Activated CD8-positive, alpha-beta T cell treated with anti-CD3 and anti-CD28 coated beads for 36 hours (primary cell): ENCODE data around the gene KIAA1549. TPM values are rescaled to one million over a fixed set of nuclear protein-coding genes. Genes with fewer than 3 reads are reported as not detected.

Experiments
- ATAC-seq: fragments of 200-7000 bp; cut with Tn5 transposase; one replicate; pipeline ENCODE4 v1.10.0; 2021; ENCODE audit warnings: mild to moderate bottlenecking, moderate library complexity
- CTCF ChIA-PET: fragments of 350-600 bp; sonication (Branson Sonifier 250); formaldehyde crosslinking; loops from one replicate; lab custom pipeline; 2021; ENCODE audit warnings: antibody characterized with exemption; lab: Charles Lee
- POLR2A ChIA-PET: fragments of 350-600 bp; sonication (Branson Sonifier 250); formaldehyde crosslinking; loops from one replicate; lab custom pipeline; 2021; ENCODE audit warnings: antibody characterized with exemption; lab: Charles Lee
- DNase-seq: peaks from one replicate; pipeline ENCODE4 v3.0.0-alpha.2; 2020
- H3K27ac Mint-ChIP-seq: one replicate; pipeline ENCODE4 v1.8.0; 2021; ENCODE audit warnings: mild to moderate bottlenecking, mixed read lengths
- H3K27me3 Mint-ChIP-seq: one replicate; pipeline ENCODE4 v1.8.0; 2021; ENCODE audit warnings: mixed read lengths
- H3K36me3 Mint-ChIP-seq: one replicate; pipeline ENCODE4 v1.8.0; 2021; ENCODE audit warnings: low read depth, mixed read lengths
- H3K4me1 Mint-ChIP-seq: one replicate; pipeline ENCODE4 v1.8.0; 2021; ENCODE audit warnings: low read depth, mixed read lengths
- H3K4me3 Mint-ChIP-seq: one replicate; pipeline ENCODE4 v1.8.0; 2021; ENCODE audit warnings: mild to moderate bottlenecking, moderate library complexity, mixed read lengths
- H3K9me3 Mint-ChIP-seq: one replicate; pipeline ENCODE4 v1.8.0; 2021; ENCODE audit warnings: mixed read lengths
- CTCF ChIP-seq: fragments of 200-600 bp; IDR thresholded peaks from one replicate; pipeline ENCODE4 v1.8.0; 2022; ENCODE audit warnings: antibody characterized with exemption, mild to moderate bottlenecking
- intact Hi-C: fragments of 100-400 bp; cut with micrococcal nuclease; formaldehyde crosslinking; loops from one replicate; pipeline ENCODE4 v1.10.0; 2022
- total RNA-seq, 2 experiments: library from RNA; stranded (reverse); gene quantifications; one replicate each; pipeline ENCODE4 v1.2.3, GENCODE V29; 2021

Gene KIAA1549
- total RNA-seq, 2 experiments from 2014 or later = 1.3 to 1.5 TPM

- H3K27me3 Mint-ChIP-seq = no peaks in the 10 kb centered on the region
- ChIA-PET CTCF (no interaction called here), POLR2A (no interaction called here)
- H3K27ac Mint-ChIP-seq = no peak overlapping the region
- DNase-seq = no peak
- H3K4me3 Mint-ChIP-seq = no peak overlapping the region
- TF ChIP-seq CTCF = no peak
- ATAC-seq = no peak
- intact Hi-C loops = no loop called here
- no peaks in the 10 kb centered on the region for H3K36me3 Mint-ChIP-seq
- peaks cover 32% of the 10 kb centered on the region for H3K4me1 Mint-ChIP-seq
- H3K9me3 Mint-ChIP-seq = no peaks in the 10 kb centered on the region
Measured at GRCh38 chr7:138879356-138879755, 101.8 kb downstream of the KIAA1549 start.

DNA sequence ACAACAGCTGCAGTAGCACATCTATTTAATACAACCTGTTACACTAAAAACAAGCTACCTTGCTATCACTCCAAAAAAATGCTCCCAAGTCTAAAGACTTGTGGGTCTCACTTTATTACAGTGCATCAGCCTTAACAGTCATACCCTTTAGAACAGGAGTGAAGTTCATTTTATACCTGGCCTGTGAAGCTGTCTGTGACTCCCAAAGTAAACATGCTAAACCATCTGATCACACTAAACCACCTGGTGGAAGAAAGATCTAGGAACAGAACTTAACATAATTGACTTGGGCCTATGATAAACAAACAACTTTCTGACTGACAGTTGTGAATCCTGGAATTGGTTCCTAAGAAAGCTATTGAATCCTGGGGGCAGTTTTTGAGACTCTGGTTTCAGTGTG lies 102.3 kb downstream of the KIAA1549 start:
- CTCF ChIA-PET = interaction anchor here (1.6 kb wide), 1 partner anchor 196 kb away, joined by 4 read pairs; no protein-coding TSS in a partner anchor
- no peaks in the 10 kb centered on the region for H3K9me3 Mint-ChIP-seq
- TF ChIP-seq CTCF = no peak
- POLR2A ChIA-PET = no interaction called here
- no peak overlapping the region for H3K4me3 Mint-ChIP-seq
- peaks cover 32% of the 10 kb centered on the region for H3K4me1 Mint-ChIP-seq
- no peaks in the 10 kb centered on the region for H3K36me3 Mint-ChIP-seq
- no peak overlapping the region for H3K27ac Mint-ChIP-seq
- ATAC-seq = no peak
- DNase-seq = no peak
- H3K27me3 Mint-ChIP-seq = no peaks in the 10 kb centered on the region
- intact Hi-C loops = no loop called here

DNA sequence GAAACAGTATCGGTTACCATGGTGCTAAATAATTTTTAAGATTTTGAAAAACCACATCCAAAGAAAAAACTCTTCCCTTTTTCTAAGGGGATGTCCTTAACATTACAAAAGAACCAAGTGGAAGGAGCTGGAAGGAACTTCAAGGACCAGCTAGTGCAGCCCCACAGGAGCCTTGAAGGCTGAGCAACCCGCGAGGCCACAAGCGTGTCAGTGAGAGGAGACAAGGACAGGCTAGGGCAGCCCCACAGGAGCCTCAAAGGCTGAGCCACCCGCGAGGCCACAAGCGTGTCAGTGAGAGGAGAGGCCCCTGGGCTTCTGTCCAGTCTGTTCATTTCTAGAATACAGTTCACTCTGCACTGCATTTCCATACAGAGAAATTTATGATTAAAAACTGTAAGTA lies 103.1 kb downstream of the KIAA1549 start:
- Mint-ChIP-seq H3K27me3 (no peaks in the 10 kb centered on the region), H3K27ac (no peak overlapping the region), H3K9me3 (no peaks in the 10 kb centered on the region), H3K4me1 (peaks cover 32% of the 10 kb centered on the region), H3K4me3 (no peak overlapping the region), H3K36me3 (no peaks in the 10 kb centered on the region)
- no peak for DNase-seq
- no peak for TF ChIP-seq CTCF
- CTCF ChIA-PET = interaction anchor here (1.0 to 2.7 kb wide), 4 partner anchors 8 to 197 kb away, joined by 3 to 33 read pairs (median 5); no protein-coding TSS in a partner anchor
- POLR2A ChIA-PET = interaction anchor here (0.6 to 0.9 kb wide), 3 partner anchors 21 to 257 kb away, joined by 3 read pairs; no protein-coding TSS in a partner anchor
- intact Hi-C loops = no loop called here
- ATAC-seq = no peak

- ATAC-seq (no peak), DNase-seq (no peak)
- intact Hi-C loops = no loop called here
- ChIA-PET CTCF (interaction anchor here (1.1 to 2.7 kb wide), 2 partner anchors 10 to 19 kb away, joined by 4 to 33 read pairs; no protein-coding TSS in a partner anchor), POLR2A (no interaction called here)
- Mint-ChIP-seq H3K4me1 (peaks cover 19% of the 10 kb centered on the region), H3K36me3 (no peaks in the 10 kb centered on the region), H3K27me3 (no peaks in the 10 kb centered on the region), H3K4me3 (no peak overlapping the region), H3K27ac (no peak overlapping the region), H3K9me3 (no peaks in the 10 kb centered on the region)
- TF ChIP-seq CTCF = no peak
Measured at GRCh38 chr7:138876326-138876725, 104.9 kb downstream of the KIAA1549 start.

GRCh38 chr7:138875794-138876193 lies 105.4 kb downstream of the KIAA1549 start:
- Mint-ChIP-seq H3K4me3 (no peak overlapping the region), H3K27ac (peak overlapping the region; percentile 82), H3K27me3 (no peaks in the 10 kb centered on the region), H3K4me1 (peaks cover 17% of the 10 kb centered on the region), H3K9me3 (no peaks in the 10 kb centered on the region), H3K36me3 (no peaks in the 10 kb centered on the region)
- DNase-seq = peak; percentile 84
- no peak for TF ChIP-seq CTCF
- ChIA-PET POLR2A (no interaction called here), CTCF (interaction anchor here (2.7 kb wide), 1 partner anchor 10 kb away, joined by 33 read pairs; no protein-coding TSS in a partner anchor)
- peak; percentile 98 for ATAC-seq
- intact Hi-C loops = no loop called here
